GM23338 (cell line): ENCODE results near the gene PTCD2. TPM values are rescaled to one million over a fixed set of nuclear protein-coding genes. Genes with fewer than 3 reads are reported as not detected.

Experiments
- ATAC-seq: fragments of 200-7000 bp; cut with Tn5 transposase; 3 replicates; pipeline ENCODE4 v1.9.1; 2020
- DNase-seq: peaks from one replicate; pipeline ENCODE4 v3.0.0-alpha.2; 2015; ENCODE audit warnings: low spot score
- H2AFZ ChIP-seq: fragments of 200-600 bp; sonication (generic); 2 replicates; pipeline ENCODE4 v1.8.0; 2016; ENCODE audit warnings: antibody characterized with exemption, mild to moderate bottlenecking, moderate library complexity
- H3F3A ChIP-seq: fragments of 200-600 bp; sonication (generic); replicated peaks from 2 replicates; pipeline ENCODE4 v1.8.0; 2017; ENCODE audit warnings: antibody characterized with exemption, mixed run types, low read depth
- H3K27ac ChIP-seq: fragments of 200-600 bp; sonication (generic); 2 replicates; pipeline ENCODE4 v1.6.1; 2016; ENCODE audit warnings: low read depth
- H3K27me3 ChIP-seq: fragments of 200-600 bp; sonication (generic); 2 replicates; pipeline ENCODE4 v1.8.0; 2016; ENCODE audit warnings: mild to moderate bottlenecking, mixed run types, moderate library complexity; ENCODE audit not compliant: insufficient read depth
- H3K36me3 ChIP-seq: fragments of 200-600 bp; sonication (generic); 2 replicates; pipeline ENCODE4 v1.8.0; 2016; ENCODE audit warnings: mild to moderate bottlenecking; ENCODE audit not compliant: insufficient read depth
- H3K4me1 ChIP-seq: fragments of 200-600 bp; sonication (generic); 2 replicates; pipeline ENCODE4 v1.8.0; 2016; ENCODE audit warnings: mild to moderate bottlenecking, moderate library complexity; ENCODE audit not compliant: insufficient read depth
- H3K4me2 ChIP-seq: fragments of 200-600 bp; sonication (generic); 2 replicates; pipeline ENCODE4 v1.7.1; 2017; ENCODE audit warnings: mixed run types
- H3K4me3 ChIP-seq: fragments of 200-600 bp; sonication (generic); 2 replicates; pipeline ENCODE4 v1.6.1; 2016; ENCODE audit warnings: mixed run types
- H3K79me2 ChIP-seq: fragments of 200-600 bp; sonication (generic); replicated peaks from 2 replicates; pipeline ENCODE4 v1.8.0; 2017; ENCODE audit warnings: mild to moderate bottlenecking; ENCODE audit not compliant: insufficient read depth
- H3K9me2 ChIP-seq: fragments of 200-600 bp; sonication (generic); 2 replicates; pipeline ENCODE4 v1.8.0; 2017; ENCODE audit not compliant: insufficient read depth
- H4K20me1 ChIP-seq: fragments of 200-600 bp; sonication (generic); replicated peaks from 2 replicates; pipeline ENCODE4 v1.8.0; 2017; ENCODE audit warnings: mild to moderate bottlenecking; ENCODE audit not compliant: insufficient read depth
- H3K27ac Mint-ChIP-seq: 2 replicates; pipeline ENCODE4 v1.8.0; 2020; ENCODE audit warnings: inconsistent platforms, mild to moderate bottlenecking, moderate library complexity, mixed read lengths
- H3K27me3 Mint-ChIP-seq: 3 replicates; pipeline ENCODE4 v1.8.0; 2022; ENCODE audit warnings: low read depth, mild to moderate bottlenecking, moderate library complexity, mixed read lengths, inconsistent platforms; ENCODE audit not compliant: insufficient read depth, poor library complexity
- H3K36me3 Mint-ChIP-seq: 3 replicates; pipeline ENCODE4 v1.8.0; 2021; ENCODE audit warnings: low read depth, mild to moderate bottlenecking, inconsistent platforms, moderate library complexity, mixed read lengths
- H3K4me1 Mint-ChIP-seq: 3 replicates; pipeline ENCODE4 v1.8.0; 2020; ENCODE audit warnings: mild to moderate bottlenecking, inconsistent platforms, mixed read lengths
- H3K4me3 Mint-ChIP-seq: 3 replicates; pipeline ENCODE4 v1.8.0; 2021; ENCODE audit warnings: moderate library complexity, mild to moderate bottlenecking, inconsistent platforms, mixed read lengths
- H3K9me3 Mint-ChIP-seq: 3 replicates; pipeline ENCODE4 v1.8.0; 2020; ENCODE audit warnings: moderate library complexity, mild to moderate bottlenecking, inconsistent platforms, mixed read lengths
- CREB1 ChIP-seq: fragments of 250-450 bp; sonication (Bioruptor Pico); IDR thresholded peaks from 2 replicates; pipeline ENCODE4 v1.5.0; 2020; ENCODE audit warnings: low read depth, mild to moderate bottlenecking, moderate library complexity
- CTCF ChIP-seq, 2 experiments: fragments of 200-600 bp in 1 of 2; sonication (generic) in 1 of 2; conservative IDR thresholded peaks; 2 replicates each; pipeline versions ENCODE4 v1.5.1 to v1.6.1; 2016 to 2017; ENCODE audit warnings: antibody characterized with exemption in 2 of 2, low read depth in 2 of 2, mild to moderate bottlenecking in 2 of 2, moderate library complexity in 1 of 2
- ETS1 ChIP-seq: IDR thresholded peaks from 2 replicates; pipeline ENCODE4 v1.6.1; 2016; ENCODE audit warnings: antibody characterized with exemption
- EZH2 ChIP-seq: fragments of 200-600 bp; sonication (generic); IDR thresholded peaks from one replicate; pipeline ENCODE4 v1.8.0; 2017; ENCODE audit warnings: antibody characterized with exemption, mild to moderate bottlenecking, low read depth; ENCODE audit not compliant: unreplicated experiment
- EZH2phosphoT487 ChIP-seq: fragments of 200-600 bp; sonication (generic); IDR thresholded peaks from one replicate; pipeline ENCODE4 v1.8.1; 2018; ENCODE audit warnings: antibody characterized with exemption; ENCODE audit not compliant: unreplicated experiment
- NANOG ChIP-seq: IDR thresholded peaks from 2 replicates; pipeline ENCODE4 v1.6.1; 2016; ENCODE audit warnings: antibody characterized with exemption, borderline replicate concordance
- STAT1 ChIP-seq: IDR thresholded peaks from one replicate; pipeline ENCODE4 v1.6.1; 2016; ENCODE audit warnings: antibody characterized with exemption; ENCODE audit not compliant: unreplicated experiment
- ZNF114 ChIP-seq: fragments of 250-450 bp; sonication (Bioruptor Pico); IDR thresholded peaks from 2 replicates; pipeline ENCODE4 v1.5.0; 2020; ENCODE audit warnings: mild to moderate bottlenecking, moderate library complexity
- polyA plus RNA-seq: library from polyadenylated mRNA; unstranded; fragments of >200 nt; fragmentation: Nextera tagmentation; extraction: Ambion mirVana; gene quantifications from 2 replicates; pipeline ENCODE4 v1.2.1, GENCODE V29; 2016
- total RNA-seq: library from RNA; depleted of rRNA; stranded (reverse); fragments of >200 nt; shearing (Covaris generic); gene quantifications from 2 replicates; pipeline ENCODE4 v1.2.3, GENCODE V29; 2014
- TF ChIP-seq, protein P1 (sequence below): IDR thresholded peaks from one replicate; pipeline ENCODE4 v1.6.1; 2018; ENCODE audit warnings: antibody characterized with exemption; ENCODE audit not compliant: unreplicated experiment
- TF ChIP-seq, protein P2 (sequence below): fragments of 250-450 bp; sonication (Bioruptor Pico); IDR thresholded peaks from 2 replicates; pipeline ENCODE4 v1.5.0; 2020; ENCODE audit warnings: mild to moderate bottlenecking, moderate library complexity

PTCD2 gene
- total and polyA plus RNA-seq, 2 experiments from 2014 or later = 8.8 to 14.5 TPM

DNA sequence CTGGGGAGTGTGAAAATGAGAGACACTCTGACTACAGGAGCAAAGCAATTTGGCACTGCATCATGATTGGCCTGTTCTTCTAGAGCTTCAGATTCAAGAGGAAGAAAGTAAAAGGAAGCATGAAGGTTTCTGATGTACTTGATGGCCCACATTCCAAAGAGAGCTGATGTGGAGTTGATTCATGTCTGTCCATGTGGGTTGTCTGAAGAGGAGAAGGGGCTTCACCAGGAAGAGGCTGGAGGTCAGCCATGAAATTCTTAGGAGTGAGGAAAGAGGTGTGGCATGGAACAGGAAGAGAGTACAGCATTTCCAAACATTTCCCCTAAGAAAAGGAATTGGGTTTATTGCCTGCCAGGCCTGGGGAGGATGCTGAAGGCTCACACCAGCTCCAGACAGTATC is 70.7 kb downstream of the PTCD2 start:
- Histone ChIP-seq H2AFZ (peak overlapping the region; percentile 43; the same call in 1 of the 2 replicates), H3K4me3 (no peak overlapping the region), H3K9me2 (no peaks in the 10 kb centered on the region), H3K79me2 (no peaks in the 10 kb centered on the region), H3F3A (no peaks in the 10 kb centered on the region), H3K4me2 (no peak overlapping the region), H3K4me1 (no peaks in the 10 kb centered on the region), H3K27ac (no peak overlapping the region), H3K27me3 (no peaks in the 10 kb centered on the region), H4K20me1 (no peaks in the 10 kb centered on the region), H3K36me3 (no peaks in the 10 kb centered on the region)
- ATAC-seq (no peak), DNase-seq (no peak)
- no peaks in the 10 kb centered on the region for H3K36me3 Mint-ChIP-seq
- no peak overlapping the region for H3K4me3 Mint-ChIP-seq
- peaks cover 2% of the 10 kb centered on the region for H3K27me3 Mint-ChIP-seq
- H3K9me3 Mint-ChIP-seq = no peaks in the 10 kb centered on the region
- TF ChIP-seq EZH2phosphoT487 = no peak
- H3K27ac Mint-ChIP-seq = no peak overlapping the region
- H3K4me1 Mint-ChIP-seq = no peaks in the 10 kb centered on the region

GRCh38 chr5:72392326-72392733 is 72.2 kb downstream of the PTCD2 start:
- no peak overlapping the region for H3K27ac Mint-ChIP-seq
- H3K4me1 ChIP-seq = no peaks in the 10 kb centered on the region
- H3K79me2 ChIP-seq = no peaks in the 10 kb centered on the region
- DNase-seq (no peak), ATAC-seq (no peak)
- no peaks in the 10 kb centered on the region for H3K9me2 ChIP-seq
- no peaks in the 10 kb centered on the region for H3K36me3 ChIP-seq
- H3K4me3 Mint-ChIP-seq = no peak overlapping the region
- H3F3A ChIP-seq = no peaks in the 10 kb centered on the region
- no peaks in the 10 kb centered on the region for H3K4me1 Mint-ChIP-seq
- H3K27me3 ChIP-seq = no peaks in the 10 kb centered on the region
- no peak overlapping the region for H3K4me2 ChIP-seq
- H3K9me3 Mint-ChIP-seq = no peaks in the 10 kb centered on the region
- H3K27me3 Mint-ChIP-seq = peaks cover 2% of the 10 kb centered on the region
- no peaks in the 10 kb centered on the region for H4K20me1 ChIP-seq
- no peaks in the 10 kb centered on the region for H3K36me3 Mint-ChIP-seq
- H3K27ac ChIP-seq = no peak overlapping the region
- no peak overlapping the region for H2AFZ ChIP-seq
- H3K4me3 ChIP-seq = no peak overlapping the region
- TF ChIP-seq ETS1 (no peak), NANOG (no peak), STAT1 (no peak), EZH2phosphoT487 (no peak), EZH2 (no peak), ZNF114 (CRISPR knock-in tag) (no peak), CTCF (conservative IDR thresholded peaks at IDR 0.05; ENCODE audit: low read depth in 2 of 2) (no peak), CREB1 (CRISPR knock-in tag) (no peak)
- TF ChIP-seq, protein P1, sequence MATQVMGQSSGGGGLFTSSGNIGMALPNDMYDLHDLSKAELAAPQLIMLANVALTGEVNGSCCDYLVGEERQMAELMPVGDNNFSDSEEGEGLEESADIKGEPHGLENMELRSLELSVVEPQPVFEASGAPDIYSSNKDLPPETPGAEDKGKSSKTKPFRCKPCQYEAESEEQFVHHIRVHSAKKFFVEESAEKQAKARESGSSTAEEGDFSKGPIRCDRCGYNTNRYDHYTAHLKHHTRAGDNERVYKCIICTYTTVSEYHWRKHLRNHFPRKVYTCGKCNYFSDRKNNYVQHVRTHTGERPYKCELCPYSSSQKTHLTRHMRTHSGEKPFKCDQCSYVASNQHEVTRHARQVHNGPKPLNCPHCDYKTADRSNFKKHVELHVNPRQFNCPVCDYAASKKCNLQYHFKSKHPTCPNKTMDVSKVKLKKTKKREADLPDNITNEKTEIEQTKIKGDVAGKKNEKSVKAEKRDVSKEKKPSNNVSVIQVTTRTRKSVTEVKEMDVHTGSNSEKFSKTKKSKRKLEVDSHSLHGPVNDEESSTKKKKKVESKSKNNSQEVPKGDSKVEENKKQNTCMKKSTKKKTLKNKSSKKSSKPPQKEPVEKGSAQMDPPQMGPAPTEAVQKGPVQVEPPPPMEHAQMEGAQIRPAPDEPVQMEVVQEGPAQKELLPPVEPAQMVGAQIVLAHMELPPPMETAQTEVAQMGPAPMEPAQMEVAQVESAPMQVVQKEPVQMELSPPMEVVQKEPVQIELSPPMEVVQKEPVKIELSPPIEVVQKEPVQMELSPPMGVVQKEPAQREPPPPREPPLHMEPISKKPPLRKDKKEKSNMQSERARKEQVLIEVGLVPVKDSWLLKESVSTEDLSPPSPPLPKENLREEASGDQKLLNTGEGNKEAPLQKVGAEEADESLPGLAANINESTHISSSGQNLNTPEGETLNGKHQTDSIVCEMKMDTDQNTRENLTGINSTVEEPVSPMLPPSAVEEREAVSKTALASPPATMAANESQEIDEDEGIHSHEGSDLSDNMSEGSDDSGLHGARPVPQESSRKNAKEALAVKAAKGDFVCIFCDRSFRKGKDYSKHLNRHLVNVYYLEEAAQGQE = no peak
- TF ChIP-seq, protein P2, sequence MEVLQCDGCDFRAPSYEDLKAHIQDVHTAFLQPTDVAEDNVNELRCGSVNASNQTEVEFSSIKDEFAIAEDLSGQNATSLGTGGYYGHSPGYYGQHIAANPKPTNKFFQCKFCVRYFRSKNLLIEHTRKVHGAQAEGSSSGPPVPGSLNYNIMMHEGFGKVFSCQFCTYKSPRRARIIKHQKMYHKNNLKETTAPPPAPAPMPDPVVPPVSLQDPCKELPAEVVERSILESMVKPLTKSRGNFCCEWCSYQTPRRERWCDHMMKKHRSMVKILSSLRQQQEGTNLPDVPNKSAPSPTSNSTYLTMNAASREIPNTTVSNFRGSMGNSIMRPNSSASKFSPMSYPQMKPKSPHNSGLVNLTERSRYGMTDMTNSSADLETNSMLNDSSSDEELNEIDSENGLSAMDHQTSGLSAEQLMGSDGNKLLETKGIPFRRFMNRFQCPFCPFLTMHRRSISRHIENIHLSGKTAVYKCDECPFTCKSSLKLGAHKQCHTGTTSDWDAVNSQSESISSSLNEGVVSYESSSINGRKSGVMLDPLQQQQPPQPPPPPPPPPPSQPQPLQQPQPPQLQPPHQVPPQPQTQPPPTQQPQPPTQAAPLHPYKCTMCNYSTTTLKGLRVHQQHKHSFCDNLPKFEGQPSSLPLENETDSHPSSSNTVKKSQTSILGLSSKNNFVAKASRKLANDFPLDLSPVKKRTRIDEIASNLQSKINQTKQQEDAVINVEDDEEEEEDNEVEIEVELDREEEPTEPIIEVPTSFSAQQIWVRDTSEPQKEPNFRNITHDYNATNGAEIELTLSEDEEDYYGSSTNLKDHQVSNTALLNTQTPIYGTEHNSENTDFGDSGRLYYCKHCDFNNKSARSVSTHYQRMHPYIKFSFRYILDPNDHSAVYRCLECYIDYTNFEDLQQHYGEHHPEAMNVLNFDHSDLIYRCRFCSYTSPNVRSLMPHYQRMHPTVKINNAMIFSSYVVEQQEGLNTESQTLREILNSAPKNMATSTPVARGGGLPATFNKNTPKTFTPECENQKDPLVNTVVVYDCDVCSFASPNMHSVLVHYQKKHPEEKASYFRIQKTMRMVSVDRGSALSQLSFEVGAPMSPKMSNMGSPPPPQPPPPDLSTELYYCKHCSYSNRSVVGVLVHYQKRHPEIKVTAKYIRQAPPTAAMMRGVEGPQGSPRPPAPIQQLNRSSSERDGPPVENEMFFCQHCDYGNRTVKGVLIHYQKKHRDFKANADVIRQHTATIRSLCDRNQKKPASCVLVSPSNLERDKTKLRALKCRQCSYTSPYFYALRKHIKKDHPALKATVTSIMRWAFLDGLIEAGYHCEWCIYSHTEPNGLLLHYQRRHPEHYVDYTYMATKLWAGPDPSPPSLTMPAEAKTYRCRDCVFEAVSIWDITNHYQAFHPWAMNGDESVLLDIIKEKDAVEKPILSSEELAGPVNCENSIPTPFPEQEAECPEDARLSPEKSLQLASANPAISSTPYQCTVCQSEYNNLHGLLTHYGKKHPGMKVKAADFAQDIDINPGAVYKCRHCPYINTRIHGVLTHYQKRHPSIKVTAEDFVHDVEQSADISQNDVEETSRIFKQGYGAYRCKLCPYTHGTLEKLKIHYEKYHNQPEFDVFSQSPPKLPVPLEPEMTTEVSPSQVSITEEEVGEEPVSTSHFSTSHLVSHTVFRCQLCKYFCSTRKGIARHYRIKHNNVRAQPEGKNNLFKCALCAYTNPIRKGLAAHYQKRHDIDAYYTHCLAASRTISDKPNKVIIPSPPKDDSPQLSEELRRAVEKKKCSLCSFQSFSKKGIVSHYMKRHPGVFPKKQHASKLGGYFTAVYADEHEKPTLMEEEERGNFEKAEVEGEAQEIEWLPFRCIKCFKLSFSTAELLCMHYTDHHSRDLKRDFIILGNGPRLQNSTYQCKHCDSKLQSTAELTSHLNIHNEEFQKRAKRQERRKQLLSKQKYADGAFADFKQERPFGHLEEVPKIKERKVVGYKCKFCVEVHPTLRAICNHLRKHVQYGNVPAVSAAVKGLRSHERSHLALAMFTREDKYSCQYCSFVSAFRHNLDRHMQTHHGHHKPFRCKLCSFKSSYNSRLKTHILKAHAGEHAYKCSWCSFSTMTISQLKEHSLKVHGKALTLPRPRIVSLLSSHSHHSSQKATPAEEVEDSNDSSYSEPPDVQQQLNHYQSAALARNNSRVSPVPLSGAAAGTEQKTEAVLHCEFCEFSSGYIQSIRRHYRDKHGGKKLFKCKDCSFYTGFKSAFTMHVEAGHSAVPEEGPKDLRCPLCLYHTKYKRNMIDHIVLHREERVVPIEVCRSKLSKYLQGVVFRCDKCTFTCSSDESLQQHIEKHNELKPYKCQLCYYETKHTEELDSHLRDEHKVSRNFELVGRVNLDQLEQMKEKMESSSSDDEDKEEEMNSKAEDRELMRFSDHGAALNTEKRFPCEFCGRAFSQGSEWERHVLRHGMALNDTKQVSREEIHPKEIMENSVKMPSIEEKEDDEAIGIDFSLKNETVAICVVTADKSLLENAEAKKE = no peak
